AG09319 (cell line): ENCODE results near the gene EDN1.
A peak's percentile ranks its signal among the peaks of the same experiment; 100 is the strongest.

Experiments
- DNase-seq: peaks from one replicate; pipeline ENCODE4 v3.0.0-alpha.2; 2010; ENCODE audit warnings: low read depth; ENCODE audit errors: extremely low read depth
- TF ChIP-seq, protein P1 (sequence below): IDR thresholded peaks from 2 replicates; pipeline ENCODE4 v1.5.1; 2011; ENCODE audit warnings: low read depth, mild to moderate bottlenecking, inconsistent platforms, low read length, moderate library complexity

Gene EDN1

DNA sequence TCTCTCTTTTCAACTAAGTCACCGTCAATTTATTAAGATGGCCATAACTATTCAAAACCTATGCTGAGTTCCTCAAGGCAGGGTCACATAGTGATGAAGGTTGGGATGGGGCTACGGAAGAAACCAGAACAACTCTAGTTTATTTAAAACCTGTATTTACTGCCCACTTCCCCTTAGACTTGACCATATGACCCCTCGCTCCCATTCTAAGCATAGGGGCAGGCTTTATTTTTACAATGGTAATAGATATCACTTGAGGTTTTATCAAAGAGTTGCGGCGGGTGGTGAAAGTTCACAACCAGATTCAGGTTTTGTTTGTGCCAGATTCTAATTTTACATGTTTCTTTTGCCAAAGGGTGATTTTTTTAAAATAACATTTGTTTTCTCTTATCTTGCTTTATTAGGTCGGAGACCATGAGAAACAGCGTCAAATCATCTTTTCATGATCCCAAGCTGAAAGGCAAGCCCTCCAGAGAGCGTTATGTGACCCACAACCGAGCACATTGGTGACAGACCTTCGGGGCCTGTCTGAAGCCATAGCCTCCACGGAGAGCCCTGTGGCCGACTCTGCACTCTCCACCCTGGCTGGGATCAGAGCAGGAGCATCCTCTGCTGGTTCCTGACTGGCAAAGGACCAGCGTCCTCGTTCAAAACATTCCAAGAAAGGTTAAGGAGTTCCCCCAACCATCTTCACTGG lies 5.5 kb downstream of the EDN1 start:
- DNase-seq: no peak
- TF ChIP-seq, protein P1, sequence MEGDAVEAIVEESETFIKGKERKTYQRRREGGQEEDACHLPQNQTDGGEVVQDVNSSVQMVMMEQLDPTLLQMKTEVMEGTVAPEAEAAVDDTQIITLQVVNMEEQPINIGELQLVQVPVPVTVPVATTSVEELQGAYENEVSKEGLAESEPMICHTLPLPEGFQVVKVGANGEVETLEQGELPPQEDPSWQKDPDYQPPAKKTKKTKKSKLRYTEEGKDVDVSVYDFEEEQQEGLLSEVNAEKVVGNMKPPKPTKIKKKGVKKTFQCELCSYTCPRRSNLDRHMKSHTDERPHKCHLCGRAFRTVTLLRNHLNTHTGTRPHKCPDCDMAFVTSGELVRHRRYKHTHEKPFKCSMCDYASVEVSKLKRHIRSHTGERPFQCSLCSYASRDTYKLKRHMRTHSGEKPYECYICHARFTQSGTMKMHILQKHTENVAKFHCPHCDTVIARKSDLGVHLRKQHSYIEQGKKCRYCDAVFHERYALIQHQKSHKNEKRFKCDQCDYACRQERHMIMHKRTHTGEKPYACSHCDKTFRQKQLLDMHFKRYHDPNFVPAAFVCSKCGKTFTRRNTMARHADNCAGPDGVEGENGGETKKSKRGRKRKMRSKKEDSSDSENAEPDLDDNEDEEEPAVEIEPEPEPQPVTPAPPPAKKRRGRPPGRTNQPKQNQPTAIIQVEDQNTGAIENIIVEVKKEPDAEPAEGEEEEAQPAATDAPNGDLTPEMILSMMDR: no peak

DNA sequence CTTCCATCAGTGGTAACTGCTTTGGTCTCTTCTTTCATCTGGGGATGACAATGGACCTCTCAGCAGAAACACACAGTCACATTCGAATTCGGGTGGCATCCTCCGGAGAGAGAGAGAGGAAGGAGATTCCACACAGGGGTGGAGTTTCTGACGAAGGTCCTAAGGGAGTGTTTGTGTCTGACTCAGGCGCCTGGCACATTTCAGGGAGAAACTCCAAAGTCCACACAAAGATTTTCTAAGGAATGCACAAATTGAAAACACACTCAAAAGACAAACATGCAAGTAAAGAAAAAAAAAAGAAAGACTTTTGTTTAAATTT lies 6.1 kb downstream of the EDN1 start:
- TF ChIP-seq, protein P1: no peak
- peak; percentile 80 for DNase-seq

DNA sequence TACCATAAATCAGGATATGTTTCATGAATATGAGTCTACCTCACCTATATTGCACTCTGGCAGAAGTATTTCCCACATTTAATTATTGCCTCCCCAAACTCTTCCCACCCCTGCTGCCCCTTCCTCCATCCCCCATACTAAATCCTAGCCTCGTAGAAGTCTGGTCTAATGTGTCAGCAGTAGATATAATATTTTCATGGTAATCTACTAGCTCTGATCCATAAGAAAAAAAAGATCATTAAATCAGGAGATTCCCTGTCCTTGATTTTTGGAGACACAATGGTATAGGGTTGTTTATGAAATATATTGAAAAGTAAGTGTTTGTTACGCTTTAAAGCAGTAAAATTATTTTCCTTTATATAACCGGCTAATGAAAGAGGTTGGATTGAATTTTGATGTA lies 6.4 kb downstream of the EDN1 start:
- TF ChIP-seq, protein P1: no peak
- no peak for DNase-seq

DNA sequence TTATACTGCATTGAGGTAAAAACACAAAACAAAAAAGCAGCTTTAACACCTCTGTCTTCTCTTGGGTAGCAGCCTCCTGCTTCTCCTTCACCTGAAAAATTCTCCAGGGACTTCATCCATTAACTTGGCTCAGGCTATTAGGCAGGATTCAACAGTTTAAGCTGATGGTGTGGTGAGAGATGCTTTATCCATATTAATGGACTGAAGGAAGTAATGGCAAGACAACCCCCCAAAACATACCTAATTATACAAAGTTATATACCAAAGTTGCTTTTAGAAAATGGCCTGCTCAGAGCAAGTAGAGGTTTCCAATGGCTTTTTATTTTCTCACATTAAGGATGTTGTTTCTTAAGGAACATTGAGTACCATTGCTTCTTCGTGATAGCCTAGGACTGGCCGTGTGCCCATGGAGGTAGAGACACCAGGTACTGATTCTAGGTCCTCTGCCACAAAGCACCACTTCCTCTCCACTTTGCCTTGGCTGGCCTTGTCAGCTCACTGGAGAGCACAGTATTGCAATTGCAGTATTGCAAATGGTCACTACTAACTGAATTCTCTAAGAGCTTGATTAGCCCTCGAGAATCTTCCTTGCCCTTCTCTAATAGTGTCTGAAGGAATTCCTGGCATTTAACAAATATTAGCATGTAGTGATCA lies 7.3 kb downstream of the EDN1 start:
- no peak for DNase-seq
- TF ChIP-seq, protein P1: no peak

DNA sequence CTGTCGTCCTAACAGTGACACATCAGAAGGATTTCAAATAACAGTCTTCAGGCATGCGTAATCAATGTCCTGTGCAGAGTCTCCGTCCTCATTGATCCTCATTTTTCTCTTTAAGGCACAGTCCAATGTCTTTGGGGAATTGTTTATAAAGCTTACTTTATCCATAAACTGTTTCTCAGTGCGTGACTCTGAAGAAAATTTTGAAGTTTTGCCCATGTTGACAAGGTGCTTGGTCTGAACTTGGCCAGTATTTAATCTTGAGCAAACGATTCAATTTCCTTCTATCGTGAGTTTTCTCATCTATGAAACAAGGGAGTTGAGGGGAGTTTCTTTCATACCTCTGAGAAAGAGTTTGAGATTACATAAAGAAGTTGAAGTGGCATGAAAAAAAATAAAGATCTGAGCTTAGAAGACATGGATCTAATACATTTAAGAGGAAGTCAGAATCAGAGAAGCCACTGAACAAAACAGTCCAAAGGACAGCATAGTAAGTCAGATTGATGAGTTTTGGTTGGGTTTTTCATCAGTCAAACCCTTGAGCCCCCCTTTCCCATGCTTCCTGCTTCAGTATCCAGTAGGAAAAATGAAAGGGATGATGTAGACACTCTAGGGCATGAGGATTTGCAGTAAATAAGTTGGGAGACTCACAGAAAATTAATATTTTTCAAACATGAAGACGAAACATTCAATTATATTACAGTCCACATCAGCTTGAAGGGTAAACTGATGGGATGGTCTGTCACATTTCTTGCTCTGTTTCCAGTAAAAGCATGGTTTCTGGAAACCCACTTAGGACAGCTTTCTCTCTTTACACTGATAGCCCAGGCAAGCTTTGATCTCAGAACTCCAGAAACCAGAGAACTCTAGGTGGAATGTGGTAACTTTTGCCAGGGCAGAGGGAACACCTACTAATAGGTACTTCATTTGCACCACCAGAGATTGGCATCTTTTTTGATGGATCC lies 8.1 kb downstream of the EDN1 start:
- no peak for DNase-seq
- TF ChIP-seq, protein P1: no peak

DNA sequence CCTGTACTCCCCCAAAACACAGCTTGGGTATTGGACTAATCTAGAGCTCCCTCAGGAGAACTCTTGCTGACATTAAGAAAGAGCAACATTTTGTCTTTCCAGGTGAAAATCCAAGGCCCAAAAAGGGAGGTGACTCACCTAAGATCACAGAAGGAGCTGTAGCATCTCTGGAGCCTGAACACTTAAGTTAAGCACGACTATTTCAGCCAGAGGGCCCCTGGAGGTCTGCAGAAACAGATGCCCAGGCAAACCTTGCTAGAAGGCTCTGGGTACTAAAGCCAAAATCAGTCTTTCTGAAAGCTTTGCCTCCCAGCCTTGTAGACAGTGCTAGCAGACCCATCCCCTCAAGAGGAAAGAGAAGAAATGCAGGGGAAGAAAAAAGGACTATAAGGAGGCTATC lies 8.8 kb downstream of the EDN1 start:
- DNase-seq: no peak
- TF ChIP-seq, protein P1: no peak

DNA sequence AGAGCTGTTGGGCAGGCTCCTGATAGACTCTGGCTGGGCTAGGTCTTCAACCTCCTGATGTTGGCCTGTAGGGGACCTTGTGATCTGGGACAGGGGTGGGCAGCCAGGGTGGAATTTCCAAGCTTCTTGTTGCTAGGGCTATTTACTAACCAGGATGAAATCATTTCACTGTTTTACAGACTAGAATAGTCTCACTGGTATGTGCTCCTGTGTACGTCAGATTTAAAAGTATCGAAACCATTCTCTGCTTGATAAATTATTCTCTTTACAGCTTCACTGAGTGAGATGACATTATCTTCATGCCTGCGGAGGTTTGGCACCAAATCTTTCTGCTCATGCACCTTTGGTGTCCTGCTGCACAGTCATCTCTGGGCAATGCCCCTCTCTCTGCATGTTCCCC lies 10.9 kb downstream of the EDN1 start:
- TF ChIP-seq, protein P1: no peak

More for the DNA sequence above, 10.9 kb downstream of the EDN1 start:
- no peak for DNase-seq
